Peyer's patch (tissue), 4 donors: ENCODE data around the gene SEMA3A.

Experiments used
- POLR2A ChIP-seq, 2 donors: fragments of 450-650 bp; IDR thresholded peaks; one replicate each; pipeline ENCODE4 v1.5.1; 2017; ENCODE audit warnings: antibody characterized with exemption in 2 of 2, mild to moderate bottlenecking in 2 of 2, moderate library complexity in 2 of 2
- TF ChIP-seq, protein P1 (sequence below), 6 experiments: fragments of 450-650 bp in 4 of 6; fragments of 200-600 bp in 2 of 6; sonication (generic) in 1 of 6; IDR thresholded peaks; one replicate each; pipeline ENCODE4 v1.5.1; 2017 to 2019; ENCODE audit warnings: antibody characterized with exemption in 6 of 6, mild to moderate bottlenecking in 3 of 6, moderate library complexity in 1 of 6

DNA sequence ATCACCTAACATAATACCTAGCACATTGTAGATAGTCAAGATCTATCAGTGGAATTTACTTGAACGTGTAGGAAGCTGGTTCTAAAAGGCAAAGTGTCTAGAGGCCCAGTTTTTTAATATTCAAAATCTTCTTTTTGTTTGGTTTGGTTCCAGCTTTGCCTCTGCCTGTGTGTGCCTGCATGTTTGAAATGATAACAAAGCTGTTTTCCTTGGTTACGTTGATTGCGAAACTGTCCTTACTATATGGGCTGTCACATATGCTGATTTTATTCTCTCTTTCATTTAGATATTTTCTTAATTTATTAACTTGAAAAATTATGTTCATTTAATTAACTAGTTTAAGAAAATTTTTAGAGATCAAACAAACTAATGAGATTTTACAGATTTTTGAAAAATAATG is 237.3 kb downstream of the SEMA3A start:
- TF ChIP-seq POLR2A (IDR thresholded peaks at IDR 0.05): no peak
- TF ChIP-seq, protein P1, sequence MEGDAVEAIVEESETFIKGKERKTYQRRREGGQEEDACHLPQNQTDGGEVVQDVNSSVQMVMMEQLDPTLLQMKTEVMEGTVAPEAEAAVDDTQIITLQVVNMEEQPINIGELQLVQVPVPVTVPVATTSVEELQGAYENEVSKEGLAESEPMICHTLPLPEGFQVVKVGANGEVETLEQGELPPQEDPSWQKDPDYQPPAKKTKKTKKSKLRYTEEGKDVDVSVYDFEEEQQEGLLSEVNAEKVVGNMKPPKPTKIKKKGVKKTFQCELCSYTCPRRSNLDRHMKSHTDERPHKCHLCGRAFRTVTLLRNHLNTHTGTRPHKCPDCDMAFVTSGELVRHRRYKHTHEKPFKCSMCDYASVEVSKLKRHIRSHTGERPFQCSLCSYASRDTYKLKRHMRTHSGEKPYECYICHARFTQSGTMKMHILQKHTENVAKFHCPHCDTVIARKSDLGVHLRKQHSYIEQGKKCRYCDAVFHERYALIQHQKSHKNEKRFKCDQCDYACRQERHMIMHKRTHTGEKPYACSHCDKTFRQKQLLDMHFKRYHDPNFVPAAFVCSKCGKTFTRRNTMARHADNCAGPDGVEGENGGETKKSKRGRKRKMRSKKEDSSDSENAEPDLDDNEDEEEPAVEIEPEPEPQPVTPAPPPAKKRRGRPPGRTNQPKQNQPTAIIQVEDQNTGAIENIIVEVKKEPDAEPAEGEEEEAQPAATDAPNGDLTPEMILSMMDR (IDR thresholded peaks at IDR 0.05): no peak
